Mammary epithelial cell (primary cell): ENCODE data around the gene ZNF827.

Experiments used
- CTCF ChIP-seq, 2 donors: IDR thresholded peaks in 1 of 2; conservative IDR thresholded peaks in 1 of 2; 2 replicates each; pipeline ENCODE4 v1.5.1; 2011 to 2012; ENCODE audit warnings: inconsistent platforms in 2 of 2, low read length in 2 of 2, mild to moderate bottlenecking in 2 of 2, control low read depth in 1 of 2, low read depth in 1 of 2; ENCODE audit not compliant: insufficient read depth in 1 of 2; ENCODE audit errors: extremely low read depth in 1 of 2
- EZH2 ChIP-seq: IDR thresholded peaks from 2 replicates; pipeline ENCODE4 v1.6.1; 2012; ENCODE audit warnings: low read length, inconsistent platforms, borderline replicate concordance

GRCh38 chr4:145863191-145863590 is 75.4 kb downstream of the ZNF827 start:
- no peak for TF ChIP-seq CTCF (conservative IDR thresholded peaks at IDR 0.05 in 1 of 2, IDR thresholded peaks at IDR 0.05 in 1 of 2; ENCODE audit: extremely low read depth in 1 of 2, insufficient read depth in 1 of 2, low read depth in 1 of 2, low read length in 2 of 2)
- TF ChIP-seq EZH2 = no peak
